H9 (cell line): ENCODE measurements around the gene FBLN1. TPM values are rescaled to one million over a fixed set of nuclear protein-coding genes. Genes with fewer than 3 reads are reported as not detected.

ENCODE experiments used
- DNase-seq: peaks from one replicate; pipeline ENCODE4 v3.0.0-alpha.2; 2017
- H2AFZ ChIP-seq: one replicate; pipeline ENCODE4 v1.6.1; 2013; ENCODE audit warnings: mild to moderate bottlenecking, low read length, control low read depth, moderate library complexity
- H2AK5ac ChIP-seq: 2 replicates; pipeline ENCODE4 v1.6.1; 2013; ENCODE audit warnings: low read length, control low read depth, mixed read lengths; ENCODE audit not compliant: insufficient read length
- H2BK120ac ChIP-seq: one replicate; pipeline ENCODE4 v1.6.1; 2013; ENCODE audit warnings: low read depth, mild to moderate bottlenecking, low read length, control low read depth, inconsistent platforms; ENCODE audit not compliant: poor library complexity, severe bottlenecking
- H2BK12ac ChIP-seq: 2 replicates; pipeline ENCODE4 v1.6.1; 2013; ENCODE audit warnings: low read length, control low read depth, mixed read lengths, low read depth; ENCODE audit not compliant: insufficient read length
- H2BK15ac ChIP-seq: 2 replicates; pipeline ENCODE4 v1.6.1; 2013; ENCODE audit warnings: low read depth, low read length, control low read depth
- H2BK20ac ChIP-seq: one replicate; pipeline ENCODE4 v1.6.1; 2013; ENCODE audit warnings: low read depth, mild to moderate bottlenecking, low read length, control low read depth, inconsistent platforms; ENCODE audit not compliant: poor library complexity, severe bottlenecking
- H2BK5ac ChIP-seq: 2 replicates; pipeline ENCODE4 v1.6.1; 2013; ENCODE audit warnings: low read length, control low read depth, mixed read lengths; ENCODE audit not compliant: insufficient read length
- H3K14ac ChIP-seq: 2 replicates; pipeline ENCODE4 v1.6.1; 2013; ENCODE audit warnings: low read length, control low read depth; ENCODE audit not compliant: insufficient read depth
- H3K18ac ChIP-seq: 2 replicates; pipeline ENCODE4 v1.6.1; 2013; ENCODE audit warnings: low read depth, mild to moderate bottlenecking, mixed read lengths, low read length, control low read depth; ENCODE audit not compliant: insufficient read length
- H3K23ac ChIP-seq: 2 replicates; pipeline ENCODE4 v1.6.1; 2013; ENCODE audit warnings: low read length, control low read depth, mixed read lengths, low read depth; ENCODE audit not compliant: insufficient read length
- H3K23me2 ChIP-seq: 2 replicates; pipeline ENCODE4 v1.6.1; 2013; ENCODE audit warnings: low read depth, mild to moderate bottlenecking, mixed read lengths, low read length, control low read depth; ENCODE audit not compliant: insufficient read length, poor library complexity, severe bottlenecking
- H3K27ac ChIP-seq: 2 replicates; pipeline ENCODE4 v1.5.1; 2013; ENCODE audit warnings: low read length, control low read depth, mixed read lengths, low read depth; ENCODE audit not compliant: insufficient read length
- H3K27me3 ChIP-seq: 2 replicates; pipeline ENCODE4 v1.6.1; 2013; ENCODE audit warnings: low read length, control low read depth, inconsistent platforms; ENCODE audit not compliant: insufficient read depth
- H3K4ac ChIP-seq: 2 replicates; pipeline ENCODE4 v1.6.1; 2013; ENCODE audit warnings: low read depth, mild to moderate bottlenecking, control low read depth, inconsistent platforms, low read length, moderate library complexity
- H3K4me1 ChIP-seq: 2 replicates; pipeline ENCODE4 v1.6.1; 2013; ENCODE audit warnings: low read length, control low read depth, inconsistent platforms; ENCODE audit not compliant: insufficient read depth
- H3K4me2 ChIP-seq: 2 replicates; pipeline ENCODE4 v1.6.1; 2013; ENCODE audit warnings: low read length, control low read depth, mixed read lengths; ENCODE audit not compliant: insufficient read length, insufficient read depth
- H3K56ac ChIP-seq: 2 replicates; pipeline ENCODE4 v1.6.1; 2013; ENCODE audit warnings: low read depth, mild to moderate bottlenecking, mixed read lengths, low read length, control low read depth; ENCODE audit not compliant: insufficient read length
- H3K79me1 ChIP-seq: 2 replicates; pipeline ENCODE4 v1.6.1; 2013; ENCODE audit warnings: low read depth, mild to moderate bottlenecking, moderate library complexity, low read length, control low read depth, inconsistent platforms; ENCODE audit not compliant: insufficient read depth, poor library complexity, severe bottlenecking
- H3K79me2 ChIP-seq: 2 replicates; pipeline ENCODE4 v1.6.1; 2013; ENCODE audit warnings: low read length, control low read depth, inconsistent platforms; ENCODE audit not compliant: insufficient read depth
- H3K9ac ChIP-seq: 2 replicates; pipeline ENCODE4 v1.6.1; 2013; ENCODE audit warnings: low read length, control low read depth, mixed read lengths; ENCODE audit not compliant: insufficient read length; ENCODE audit errors: extremely low read depth
- H3K9me3 ChIP-seq: one replicate; pipeline ENCODE4 v1.6.1; 2013; ENCODE audit warnings: low read depth, low read length, inconsistent platforms; ENCODE audit not compliant: control insufficient read depth
- H3T11ph ChIP-seq: one replicate; pipeline ENCODE4 v1.6.1; 2013; ENCODE audit warnings: mild to moderate bottlenecking, low read length, control low read depth, inconsistent platforms
- H4K20me1 ChIP-seq: one replicate; pipeline ENCODE4 v1.6.1; 2013; ENCODE audit not compliant: control insufficient read depth, insufficient read length, insufficient read depth
- H4K5ac ChIP-seq: 2 replicates; pipeline ENCODE4 v1.6.1; 2013; ENCODE audit warnings: low read depth, mild to moderate bottlenecking, mixed read lengths, low read length, control low read depth; ENCODE audit not compliant: insufficient read length
- H4K8ac ChIP-seq: replicated peaks from 2 replicates; pipeline ENCODE4 v1.6.1; 2013; ENCODE audit warnings: low read length, control low read depth, mixed read lengths, low read depth; ENCODE audit not compliant: insufficient read length
- H4K91ac ChIP-seq: 2 replicates; pipeline ENCODE4 v1.6.1; 2013; ENCODE audit warnings: low read depth, mild to moderate bottlenecking, moderate library complexity, mixed read lengths, low read length, control low read depth; ENCODE audit not compliant: insufficient read length
- H3K27ac Mint-ChIP-seq, 3 experiments: 2 replicates in 2 of 3; 3 replicates in 1 of 3; pipeline ENCODE4 v1.8.0; 2020 to 2021; ENCODE audit warnings: mixed read lengths in 3 of 3, mild to moderate bottlenecking in 1 of 3, moderate library complexity in 1 of 3
- H3K27me3 Mint-ChIP-seq: 2 replicates; pipeline ENCODE4 v1.8.0; 2021; ENCODE audit warnings: low read depth, mild to moderate bottlenecking, moderate library complexity, mixed read lengths
- H3K36me3 Mint-ChIP-seq, 3 experiments: 2 replicates in 2 of 3; 3 replicates in 1 of 3; pipeline ENCODE4 v1.8.0; 2020 to 2021; ENCODE audit warnings: low read depth in 3 of 3, mixed read lengths in 3 of 3; ENCODE audit not compliant: insufficient read depth in 1 of 3
- H3K4me1 Mint-ChIP-seq, 2 experiments: 2 replicates each; pipeline ENCODE4 v1.8.0; 2020; ENCODE audit warnings: mixed read lengths in 2 of 2
- H3K4me3 Mint-ChIP-seq, 2 experiments: 2 replicates in 1 of 2; 3 replicates in 1 of 2; pipeline ENCODE4 v1.8.0; 2020 to 2021; ENCODE audit warnings: mild to moderate bottlenecking in 2 of 2, mixed read lengths in 2 of 2, moderate library complexity in 1 of 2
- H3K9me3 Mint-ChIP-seq, 2 experiments: 2 replicates in 1 of 2; 3 replicates in 1 of 2; pipeline ENCODE4 v1.8.0; 2020; ENCODE audit warnings: mild to moderate bottlenecking in 2 of 2, mixed read lengths in 2 of 2, moderate library complexity in 1 of 2
- CTCF ChIP-seq: fragments of 200-600 bp; sonication (generic); conservative IDR thresholded peaks from 3 replicates; pipeline ENCODE4 v1.8.0; 2021; ENCODE audit warnings: antibody characterized with exemption, mild to moderate bottlenecking
- WGBS: extraction: QIAGEN DNeasy Blood & Tissue Kit; methylation state at CpG from one replicate; pipeline ENCODE4 v1.1.7; 2013; ENCODE audit warnings: missing lambda C conversion rate, low lambda C conversion rate, mixed read lengths; ENCODE audit not compliant: insufficient read length; ENCODE audit errors: extremely low coverage; 5-methylcytosine and 5-hydroxymethylcytosine counted together
- total RNA-seq: library from RNA; stranded (reverse); gene quantifications from 2 replicates; pipeline ENCODE4 v1.2.1, GENCODE V29; 2021

The FBLN1 gene
- total RNA-seq, 1 experiment from 2014 or later = 140 TPM

GRCh38 chr22:45480717-45481116 lies 22.0 kb upstream of the FBLN1 start:
- no peak overlapping the region for H2BK15ac ChIP-seq
- peaks cover 13% of the 10 kb centered on the region for H3K27me3 Mint-ChIP-seq
- no peak overlapping the region for H3K4ac ChIP-seq
- no peaks in the 10 kb centered on the region for H3K9me3 ChIP-seq
- H3K36me3 Mint-ChIP-seq = peaks cover 2 to 5% (median 2%) of the 10 kb centered on the region in 3 experiments; a peak in 3 of 7 replicates
- H3K14ac ChIP-seq = no peak overlapping the region
- no peak overlapping the region for H2BK120ac ChIP-seq
- H2BK12ac ChIP-seq = no peak overlapping the region
- no peak overlapping the region for H3K4me2 ChIP-seq
- H3K4me1 ChIP-seq = no peaks in the 10 kb centered on the region
- H3K56ac ChIP-seq = no peak overlapping the region
- H4K5ac ChIP-seq = no peak overlapping the region
- no peak for DNase-seq
- TF ChIP-seq CTCF = no peak
- H3K27me3 ChIP-seq = no peaks in the 10 kb centered on the region
- no peak overlapping the region for H2BK20ac ChIP-seq
- no peak overlapping the region for H4K91ac ChIP-seq
- H3K18ac ChIP-seq = no peak overlapping the region
- H3K23ac ChIP-seq = no peak overlapping the region
- H3K79me1 ChIP-seq = no peaks in the 10 kb centered on the region
- peaks cover 0 to 3% of the 10 kb centered on the region in 2 experiments; a peak in 2 of 4 replicates for H3K4me1 Mint-ChIP-seq
- WGBS = no CpG with 5 or more reads among the region's 3 CpGs
- peaks cover 10 to 13% of the 10 kb centered on the region in 2 experiments for H3K9me3 Mint-ChIP-seq
- H2BK5ac ChIP-seq = no peak overlapping the region
- no peak overlapping the region for H3T11ph ChIP-seq
- H3K27ac Mint-ChIP-seq = no peak overlapping the region
- no peak overlapping the region for H3K27ac ChIP-seq
- H3K4me3 Mint-ChIP-seq = no peak overlapping the region
- H3K79me2 ChIP-seq = no peaks in the 10 kb centered on the region
- H2AK5ac ChIP-seq = no peak overlapping the region
- H4K20me1 ChIP-seq = no peaks in the 10 kb centered on the region
- H3K23me2 ChIP-seq = no peaks in the 10 kb centered on the region
- H3K9ac ChIP-seq = no peak overlapping the region
- H2AFZ ChIP-seq = no peak overlapping the region
- H4K8ac ChIP-seq = no peak overlapping the region
